Left lung (tissue), 10 donors: ENCODE data around the gene SPOCK1. TPM values are rescaled to one million over a fixed set of nuclear protein-coding genes. Genes with fewer than 3 reads are reported as not detected.

Source experiments
- ATAC-seq: fragments of 200-7000 bp; cut with Tn5 transposase; one replicate; pipeline ENCODE4 v1.9.1; 2020; ENCODE audit warnings: moderate library complexity
- DNase-seq, 4 donors: peaks; one replicate each; pipeline ENCODE4 v3.0.0-alpha.2; 2013 to 2020
- H3K27ac ChIP-seq, 2 donors: fragments of 200-600 bp; sonication (generic) in 1 of 2; one replicate each; pipeline versions ENCODE4 v1.5.0 to v1.8.0; 2020 to 2021
- H3K27me3 ChIP-seq, 2 donors: fragments of 200-600 bp; sonication (generic) in 1 of 2; one replicate each; pipeline versions ENCODE4 v1.5.0 to v1.8.0; 2020 to 2021
- H3K36me3 ChIP-seq, 2 donors: fragments of 200-600 bp; sonication (generic) in 1 of 2; one replicate each; pipeline versions ENCODE4 v1.5.0 to v1.8.0; 2020 to 2021
- H3K4me1 ChIP-seq, 2 donors: fragments of 200-600 bp; one replicate each; pipeline ENCODE4 v1.8.0; 2021
- H3K4me3 ChIP-seq, 2 donors: fragments of 200-600 bp; sonication (generic) in 1 of 2; one replicate each; pipeline versions ENCODE4 v1.5.0 to v1.8.0; 2020 to 2021; ENCODE audit warnings: mild to moderate bottlenecking in 1 of 2
- H3K9me3 ChIP-seq, 2 donors: fragments of 200-600 bp; sonication (generic) in 1 of 2; one replicate each; pipeline versions ENCODE4 v1.5.0 to v1.8.0; 2020 to 2021
- CTCF ChIP-seq, 2 donors: fragments of 200-600 bp; sonication (generic) in 1 of 2; IDR thresholded peaks; one replicate each; pipeline versions ENCODE4 v1.5.0 to v1.8.0; 2021; ENCODE audit warnings: antibody characterized with exemption in 2 of 2
- intact Hi-C, 2 donors: fragments of 100-400 bp; cut with DNase I; formaldehyde crosslinking; loops; one replicate each; pipeline versions ENCODE4 v1.11.2 to v1.14.2; 2022
- polyA plus RNA-seq, 6 donors: library from polyadenylated mRNA; unstranded; fragments of 120-200 nt; gene quantifications; one replicate each; pipeline ENCODE4 v1.2.1, GENCODE V29; 2013; ENCODE audit not compliant: insufficient read length in 6 of 6
- total RNA-seq, 2 donors: library from RNA; stranded (reverse); fragmentation: NEBNext Ultra II Directional; extraction: Animal tissue kit (Norgen Biotek cat#: 25700); gene quantifications; one replicate each; pipeline ENCODE4 v1.2.1, GENCODE V29; 2021
- donor health status: DM: no; HTN: yes; CAD: no.
- donor health status: DM: no; HTN: no; CAD: no.

SPOCK1 gene
- total and polyA plus RNA-seq, 8 donors: 0.43 to 7.6 (median 0.73) TPM

- Histone ChIP-seq H3K36me3 (no peaks in the 10 kb centered on the region), H3K9me3 (no peaks in the 10 kb centered on the region), H3K27ac (no peak overlapping the region), H3K4me1 (no peaks in the 10 kb centered on the region), H3K27me3 (peaks cover 0 to 7% of the 10 kb centered on the region in 2 donors), H3K4me3 (no peak overlapping the region)
- no peak for TF ChIP-seq CTCF (IDR thresholded peaks at IDR 0.05)
- ATAC-seq (peak; percentile 44), DNase-seq (no peak)
- intact Hi-C loops: no loop called here
Observed at GRCh38 chr5:137186759-137187461, 312.2 kb downstream of the SPOCK1 start.

- Histone ChIP-seq H3K27ac (no peak overlapping the region), H3K36me3 (no peaks in the 10 kb centered on the region), H3K4me3 (no peak overlapping the region), H3K9me3 (no peaks in the 10 kb centered on the region), H3K4me1 (no peaks in the 10 kb centered on the region), H3K27me3 (peaks cover 0 to 7% of the 10 kb centered on the region in 2 donors)
- intact Hi-C loops: no loop called here
- DNase-seq (no peak), ATAC-seq (no peak)
- no peak for TF ChIP-seq CTCF (IDR thresholded peaks at IDR 0.05)
Observed at GRCh38 chr5:137185193-137185592, 313.9 kb downstream of the SPOCK1 start.

- H3K27me3 ChIP-seq: peaks cover 0 to 7% of the 10 kb centered on the region in 2 donors
- no peak for DNase-seq
- intact Hi-C loops: no loop called here
- H3K9me3 ChIP-seq: no peaks in the 10 kb centered on the region
- no peak overlapping the region for H3K4me3 ChIP-seq
- no peaks in the 10 kb centered on the region for H3K4me1 ChIP-seq
- H3K27ac ChIP-seq: no peak overlapping the region
- H3K36me3 ChIP-seq: no peaks in the 10 kb centered on the region
- no peak for ATAC-seq
- TF ChIP-seq CTCF (IDR thresholded peaks at IDR 0.05): no peak
Observed at GRCh38 chr5:137184734-137185133, 314.4 kb downstream of the SPOCK1 start.

GRCh38 chr5:137182576-137182975 lies 316.6 kb downstream of the SPOCK1 start:
- Histone ChIP-seq H3K9me3 (no peaks in the 10 kb centered on the region), H3K4me1 (no peaks in the 10 kb centered on the region), H3K4me3 (no peak overlapping the region), H3K27me3 (peaks cover 0 to 24% of the 10 kb centered on the region in 2 donors), H3K36me3 (no peaks in the 10 kb centered on the region), H3K27ac (no peak overlapping the region)
- DNase-seq: no peak
- no peak for TF ChIP-seq CTCF (IDR thresholded peaks at IDR 0.05)
- intact Hi-C loops: no loop called here
- no peak for ATAC-seq

- intact Hi-C loops: no loop called here
- H3K27me3 ChIP-seq: peaks cover 0 to 33% of the 10 kb centered on the region in 2 donors
Observed at GRCh38 chr5:137181667-137182066, 317.5 kb downstream of the SPOCK1 start.

More at GRCh38 chr5:137181667-137182066, 317.5 kb downstream of the SPOCK1 start:
- no peak for TF ChIP-seq CTCF (IDR thresholded peaks at IDR 0.05)
- DNase-seq: no peak
- no peaks in the 10 kb centered on the region for H3K4me1 ChIP-seq
- H3K9me3 ChIP-seq: no peaks in the 10 kb centered on the region
- H3K4me3 ChIP-seq: no peak overlapping the region
- ATAC-seq: no peak
- no peaks in the 10 kb centered on the region for H3K36me3 ChIP-seq
- no peak overlapping the region for H3K27ac ChIP-seq
